MG63 (cell line): ENCODE results near the gene TRDN. TPM values are rescaled to one million over a fixed set of nuclear protein-coding genes. Genes with fewer than 3 reads are reported as not detected.
A peak's percentile ranks its signal among the peaks of the same experiment; 100 is the strongest.
"Not testable (repeated sequence)": the region's sequence is repeated elsewhere in the genome, so short reads cannot be mapped to it uniquely, and the experiment has no call there.

ENCODE experiments used
- DNase-seq: peaks from one replicate; pipeline ENCODE4 v3.0.0-alpha.2; 2020
- H3K27me3 ChIP-seq: fragments of 250-450 bp; sonication (Bioruptor Pico); 2 replicates; pipeline ENCODE4 v1.5.1; 2020; ENCODE audit warnings: mild to moderate bottlenecking, moderate library complexity
- H3K36me3 ChIP-seq: fragments of 250-450 bp; sonication (Bioruptor Pico); 2 replicates; pipeline ENCODE4 v1.5.1; 2020; ENCODE audit warnings: mild to moderate bottlenecking, moderate library complexity
- H3K4me3 ChIP-seq: fragments of 250-450 bp; sonication (Bioruptor Pico); 2 replicates; pipeline ENCODE4 v1.5.1; 2020; ENCODE audit warnings: mild to moderate bottlenecking, moderate library complexity
- H3K9me3 ChIP-seq: fragments of 250-450 bp; sonication (Bioruptor Pico); 2 replicates; pipeline ENCODE4 v1.5.1; 2020; ENCODE audit warnings: mild to moderate bottlenecking, moderate library complexity
- total RNA-seq: library from RNA; depleted of rRNA; stranded (reverse); fragments of >200 nt; shearing (Covaris generic); gene quantifications from 2 replicates; pipeline ENCODE4 v1.2.3, GENCODE V29; 2014; ENCODE audit warnings: low replicate concordance

Gene TRDN
- total RNA-seq, 1 experiment from 2014 or later, result not detected

- Histone ChIP-seq H3K4me3 (no peak overlapping the region), H3K27me3 (no peaks in the 10 kb centered on the region), H3K9me3 (no peaks in the 10 kb centered on the region), H3K36me3 (no peaks in the 10 kb centered on the region)
- no peak for DNase-seq
Observed at GRCh38 chr6:123589317-123589716, 47.4 kb downstream of the TRDN start.

GRCh38 chr6:123588546-123588895 lies 48.2 kb downstream of the TRDN start:
- no peaks in the 10 kb centered on the region for H3K27me3 ChIP-seq
- H3K4me3 ChIP-seq, result no peak overlapping the region
- DNase-seq, result no peak
- no peaks in the 10 kb centered on the region for H3K9me3 ChIP-seq
- no peaks in the 10 kb centered on the region for H3K36me3 ChIP-seq

GRCh38 chr6:123587838-123588545 lies 48.8 kb downstream of the TRDN start:
- Histone ChIP-seq H3K9me3 (no peaks in the 10 kb centered on the region), H3K4me3 (no peak overlapping the region)
- DNase-seq, result no peak

GRCh38 chr6:123587407-123587806 lies 49.3 kb downstream of the TRDN start:
- DNase-seq, H3K36me3 ChIP-seq, H3K9me3 ChIP-seq, H3K4me3 ChIP-seq, H3K27me3 ChIP-seq: not testable (repeated sequence)

More at GRCh38 chr6:123587838-123588545, 48.8 kb downstream of the TRDN start:
- Histone ChIP-seq H3K27me3 (no peaks in the 10 kb centered on the region), H3K36me3 (no peaks in the 10 kb centered on the region)

- no peak for DNase-seq
- no peaks in the 10 kb centered on the region for H3K36me3 ChIP-seq
- no peaks in the 10 kb centered on the region for H3K9me3 ChIP-seq
- no peaks in the 10 kb centered on the region for H3K27me3 ChIP-seq
- no peak overlapping the region for H3K4me3 ChIP-seq
Observed at GRCh38 chr6:123580331-123580730, 56.4 kb downstream of the TRDN start.

- no peak for DNase-seq
- H3K27me3 ChIP-seq, result no peaks in the 10 kb centered on the region
- no peaks in the 10 kb centered on the region for H3K36me3 ChIP-seq
- no peak overlapping the region for H3K4me3 ChIP-seq
- no peaks in the 10 kb centered on the region for H3K9me3 ChIP-seq
Observed at GRCh38 chr6:123575188-123575587, 61.6 kb downstream of the TRDN start.

GRCh38 chr6:123570813-123571684 lies 65.7 kb downstream of the TRDN start:
- no peaks in the 10 kb centered on the region for H3K27me3 ChIP-seq
- H3K9me3 ChIP-seq, result no peaks in the 10 kb centered on the region
- H3K36me3 ChIP-seq, result no peaks in the 10 kb centered on the region
- H3K4me3 ChIP-seq, result no peak overlapping the region
- peak; percentile 0 for DNase-seq

GRCh38 chr6:123569575-123569974 lies 67.2 kb downstream of the TRDN start:
- H3K9me3 ChIP-seq, result no peaks in the 10 kb centered on the region
- H3K36me3 ChIP-seq, result no peaks in the 10 kb centered on the region
- no peaks in the 10 kb centered on the region for H3K27me3 ChIP-seq
- H3K4me3 ChIP-seq, result no peak overlapping the region
- DNase-seq, result no peak

- H3K4me3 ChIP-seq, result no peak overlapping the region
- H3K36me3 ChIP-seq, result no peaks in the 10 kb centered on the region
- H3K9me3 ChIP-seq, result no peaks in the 10 kb centered on the region
- H3K27me3 ChIP-seq, result no peaks in the 10 kb centered on the region
- DNase-seq, result no peak
Observed at GRCh38 chr6:123565529-123565928, 71.2 kb downstream of the TRDN start.

- Histone ChIP-seq H3K27me3 (no peaks in the 10 kb centered on the region), H3K36me3 (no peaks in the 10 kb centered on the region), H3K4me3 (no peak overlapping the region), H3K9me3 (no peaks in the 10 kb centered on the region)
- no peak for DNase-seq
Observed at GRCh38 chr6:123564361-123564760, 72.4 kb downstream of the TRDN start.

GRCh38 chr6:123562677-123563076 lies 74.1 kb downstream of the TRDN start:
- H3K27me3 ChIP-seq, result no peaks in the 10 kb centered on the region
- no peak for DNase-seq
- H3K36me3 ChIP-seq, result no peaks in the 10 kb centered on the region
- no peaks in the 10 kb centered on the region for H3K9me3 ChIP-seq
- no peak overlapping the region for H3K4me3 ChIP-seq

GRCh38 chr6:123562264-123562663 lies 74.5 kb downstream of the TRDN start:
- Histone ChIP-seq H3K27me3 (no peaks in the 10 kb centered on the region), H3K36me3 (no peaks in the 10 kb centered on the region), H3K4me3 (no peak overlapping the region), H3K9me3 (no peaks in the 10 kb centered on the region)
- DNase-seq, result no peak

- not testable (repeated sequence) for H3K4me3 ChIP-seq, H3K36me3 ChIP-seq, H3K27me3 ChIP-seq, DNase-seq, H3K9me3 ChIP-seq
Observed at GRCh38 chr6:123559816-123560215, 76.9 kb downstream of the TRDN start.

GRCh38 chr6:123557474-123557873 lies 79.3 kb downstream of the TRDN start:
- not testable (repeated sequence) for H3K4me3 ChIP-seq, H3K27me3 ChIP-seq, H3K9me3 ChIP-seq, H3K36me3 ChIP-seq, DNase-seq

- DNase-seq, result no peak
- Histone ChIP-seq H3K4me3 (no peak overlapping the region), H3K27me3 (no peaks in the 10 kb centered on the region), H3K36me3 (no peaks in the 10 kb centered on the region), H3K9me3 (no peaks in the 10 kb centered on the region)
Observed at GRCh38 chr6:123551939-123552707, 84.6 kb downstream of the TRDN start.

GRCh38 chr6:123550052-123550617 lies 86.6 kb downstream of the TRDN start:
- H3K36me3 ChIP-seq, result no peaks in the 10 kb centered on the region
- no peaks in the 10 kb centered on the region for H3K27me3 ChIP-seq
- no peaks in the 10 kb centered on the region for H3K9me3 ChIP-seq
- no peak for DNase-seq
- H3K4me3 ChIP-seq, result no peak overlapping the region

- Histone ChIP-seq H3K9me3 (no peaks in the 10 kb centered on the region), H3K4me3 (no peak overlapping the region), H3K36me3 (no peaks in the 10 kb centered on the region), H3K27me3 (no peaks in the 10 kb centered on the region)
- no peak for DNase-seq
Observed at GRCh38 chr6:123549476-123549875, 87.3 kb downstream of the TRDN start.
